BLaER1 treated with 17β-estradiol and CSF1 and Interleukin-3, amounts not matched to agents 10 nM and 100 nM (cell line): ENCODE measurements around the gene EPC2.

Experiments used
- H3K27ac ChIP-seq, 11 experiments: shearing (Covaris generic); formaldehyde crosslinking; 2 replicates each; pipeline ENCODE4 v1.8.1; 2022
- H3K27me3 ChIP-seq, 11 experiments: shearing (Covaris generic); formaldehyde crosslinking; 2 replicates each; pipeline ENCODE4 v1.8.1; 2022
- H3K36me3 ChIP-seq, 11 experiments: shearing (Covaris generic); formaldehyde crosslinking; 2 replicates each; pipeline ENCODE4 v1.8.1; 2022
- H3K4me1 ChIP-seq, 10 experiments: shearing (Covaris generic); formaldehyde crosslinking; 2 replicates each; pipeline ENCODE4 v1.8.1; 2022
- H3K4me2 ChIP-seq, 11 experiments: shearing (Covaris generic); formaldehyde crosslinking; 2 replicates each; pipeline ENCODE4 v1.8.1; 2022
- H3K4me3 ChIP-seq, 10 experiments: shearing (Covaris generic); formaldehyde crosslinking; 2 replicates each; pipeline ENCODE4 v1.8.1; 2022
- H3K9ac ChIP-seq, 11 experiments: shearing (Covaris generic); formaldehyde crosslinking; 2 replicates each; pipeline ENCODE4 v1.8.1; 2022
- H3K9me3 ChIP-seq, 11 experiments: shearing (Covaris generic); formaldehyde crosslinking; replicated peaks in 1 of 11; 2 replicates each; pipeline ENCODE4 v1.8.1; 2022
- H4K20me1 ChIP-seq, 11 experiments: shearing (Covaris generic); formaldehyde crosslinking; 2 replicates each; pipeline ENCODE4 v1.8.1; 2022
- Cebpa-rat ChIP-seq, 11 experiments: shearing (Covaris generic); IDR thresholded peaks; 2 replicates each; pipeline ENCODE4 v1.8.1; 2022

The EPC2 gene

GRCh38 chr2:148613231-148614013 is 31.1 kb upstream of the EPC2 start:
- H3K27ac ChIP-seq, result peak overlapping the region in 9 of 11 experiments; percentile 52 to 85 (median 74); a peak in 17 of 22 replicates
- no peaks in the 10 kb centered on the region for H3K9me3 ChIP-seq
- H3K9ac ChIP-seq, result 0 out of 22 replicates have a peak overlapping the region, but pooled peaks of 1 of the 11 experiments have one; percentile 67
- H3K36me3 ChIP-seq, result no peaks in the 10 kb centered on the region
- no peaks in the 10 kb centered on the region for H4K20me1 ChIP-seq
- no peak for TF ChIP-seq Cebpa-rat (IDR thresholded peaks at IDR 0.05)
- H3K4me1 ChIP-seq, result peaks cover 12 to 35% (median 22%) of the 10 kb centered on the region in 10 experiments; a peak in 17 of 20 replicates
- no peaks in the 10 kb centered on the region for H3K27me3 ChIP-seq
- peak overlapping the region in 7 of 11 experiments; percentile 37 to 83 (median 72); a peak in 11 of 22 replicates for H3K4me2 ChIP-seq
- H3K4me3 ChIP-seq, result no peak overlapping the region

GRCh38 chr2:148614014-148614321 is 30.6 kb upstream of the EPC2 start:
- peaks cover 12 to 40% (median 22%) of the 10 kb centered on the region in 10 experiments; a peak in 17 of 20 replicates for H3K4me1 ChIP-seq
- peak overlapping the region in 4 of 11 experiments; percentile 22 to 67 (median 56); a peak in 7 of 22 replicates for H3K9ac ChIP-seq

GRCh38 chr2:148614322-148615049 is 30.1 kb upstream of the EPC2 start:
- H3K27me3 ChIP-seq, result no peaks in the 10 kb centered on the region
- H3K4me3 ChIP-seq, result no peak overlapping the region
- H3K4me1 ChIP-seq, result peaks cover 12 to 45% (median 25%) of the 10 kb centered on the region in 10 experiments; a peak in 17 of 20 replicates
- no peak for TF ChIP-seq Cebpa-rat (IDR thresholded peaks at IDR 0.05)
- H4K20me1 ChIP-seq, result no peaks in the 10 kb centered on the region
- peak overlapping the region; percentile 7 to 83 (median 56); a peak in 20 of 22 replicates for H3K4me2 ChIP-seq
- peak overlapping the region; percentile 12 to 85 (median 66); a peak in 19 of 22 replicates for H3K27ac ChIP-seq
- H3K36me3 ChIP-seq, result no peaks in the 10 kb centered on the region
- peak overlapping the region in 8 of 11 experiments; percentile 5 to 67 (median 52); a peak in 14 of 22 replicates for H3K9ac ChIP-seq
- H3K9me3 ChIP-seq, result no peaks in the 10 kb centered on the region

More at GRCh38 chr2:148614014-148614321, 30.6 kb upstream of the EPC2 start:
- Histone ChIP-seq H3K4me2 (peak overlapping the region; percentile 7 to 83 (median 56); a peak in 17 of 22 replicates), H3K27me3 (no peaks in the 10 kb centered on the region), H3K4me3 (no peak overlapping the region), H3K9me3 (no peaks in the 10 kb centered on the region), H3K36me3 (no peaks in the 10 kb centered on the region), H3K27ac (peak overlapping the region in 10 of 11 experiments; percentile 52 to 85 (median 70); a peak in 19 of 22 replicates), H4K20me1 (no peaks in the 10 kb centered on the region)
- TF ChIP-seq Cebpa-rat (IDR thresholded peaks at IDR 0.05), result no peak

GRCh38 chr2:148615381-148615841 is 29.1 kb upstream of the EPC2 start:
- Histone ChIP-seq H3K9ac (no peak overlapping the region), H3K9me3 (no peaks in the 10 kb centered on the region), H3K4me1 (peaks cover 12 to 54% (median 27%) of the 10 kb centered on the region in 10 experiments; a peak in 17 of 20 replicates), H3K27me3 (no peaks in the 10 kb centered on the region), H3K27ac (peak overlapping the region in 7 of 11 experiments; percentile 52 to 85 (median 78); a peak in 8 of 22 replicates), H3K4me3 (no peak overlapping the region), H3K4me2 (peak overlapping the region in 8 of 11 experiments; percentile 4 to 83 (median 67); a peak in 14 of 22 replicates), H4K20me1 (no peaks in the 10 kb centered on the region), H3K36me3 (no peaks in the 10 kb centered on the region)
- no peak for TF ChIP-seq Cebpa-rat (IDR thresholded peaks at IDR 0.05)

GRCh38 chr2:148616662-148617061 is 27.9 kb upstream of the EPC2 start:
- Histone ChIP-seq H3K27me3 (no peaks in the 10 kb centered on the region), H3K9me3 (no peaks in the 10 kb centered on the region), H3K27ac (no peak overlapping the region), H3K4me2 (no peak overlapping the region), H3K4me1 (peaks cover 12 to 54% (median 27%) of the 10 kb centered on the region in 10 experiments; a peak in 17 of 20 replicates), H3K4me3 (no peak overlapping the region), H3K9ac (no peak overlapping the region), H4K20me1 (no peaks in the 10 kb centered on the region), H3K36me3 (no peaks in the 10 kb centered on the region)
- no peak for TF ChIP-seq Cebpa-rat (IDR thresholded peaks at IDR 0.05)

DNA sequence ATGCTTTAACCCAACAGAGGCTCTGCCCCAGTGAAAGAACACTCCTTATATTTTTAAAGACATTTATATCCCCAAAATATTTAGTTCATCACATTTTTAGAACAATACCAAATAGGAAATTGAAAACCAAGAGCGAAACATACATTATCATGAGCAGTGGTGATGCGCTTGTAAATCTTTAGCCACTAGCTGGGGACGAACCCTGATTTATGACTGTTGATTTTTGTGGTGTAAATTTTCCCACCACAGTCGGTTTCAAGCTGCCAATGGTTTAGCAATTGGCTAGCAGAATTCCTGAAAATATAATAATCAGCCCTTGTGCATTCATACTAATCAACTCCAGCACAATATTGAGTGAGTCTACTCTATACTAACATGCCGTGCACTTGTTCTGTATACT is 27.3 kb upstream of the EPC2 start:
- Histone ChIP-seq H3K9ac (no peak overlapping the region), H4K20me1 (no peaks in the 10 kb centered on the region), H3K4me2 (no peak overlapping the region), H3K27ac (no peak overlapping the region), H3K4me1 (peaks cover 12 to 54% (median 27%) of the 10 kb centered on the region in 10 experiments; a peak in 17 of 20 replicates), H3K36me3 (no peaks in the 10 kb centered on the region), H3K27me3 (no peaks in the 10 kb centered on the region), H3K9me3 (no peaks in the 10 kb centered on the region), H3K4me3 (no peak overlapping the region)
- no peak for TF ChIP-seq Cebpa-rat (IDR thresholded peaks at IDR 0.05)

DNA sequence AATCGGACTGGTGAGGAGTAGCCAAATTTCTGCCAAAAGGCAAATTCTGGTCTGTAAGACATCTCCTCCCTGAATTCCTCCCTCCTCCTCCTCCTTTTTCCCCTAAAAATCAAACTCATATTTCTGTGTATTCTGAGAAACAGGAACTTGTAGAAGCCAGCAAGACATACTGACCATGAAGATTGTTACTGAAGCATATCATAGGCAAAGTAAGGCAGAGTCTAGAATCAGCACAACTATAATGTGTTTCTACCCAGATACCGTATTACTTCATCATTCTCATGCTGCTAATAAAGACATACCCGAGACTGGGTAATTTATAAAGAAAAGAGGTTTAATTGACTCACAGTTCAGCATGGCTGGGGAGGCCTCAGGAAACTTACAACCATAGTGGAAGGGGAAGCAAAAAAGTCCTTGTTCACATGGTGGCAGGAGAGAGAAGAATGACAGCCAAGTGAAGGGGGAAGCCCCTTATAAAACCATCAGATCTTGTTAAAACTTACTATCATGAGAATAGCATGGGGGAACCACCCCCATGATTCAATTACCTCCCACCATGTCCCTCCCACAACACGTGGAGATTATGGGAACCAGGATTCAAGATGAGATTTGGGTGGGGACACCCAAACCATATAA is 24.9 kb upstream of the EPC2 start:
- Histone ChIP-seq H3K4me3 (no peak overlapping the region), H3K4me2 (peak overlapping the region in 3 of 11 experiments; percentile 9 to 50 (median 44); a peak in 5 of 22 replicates), H3K27me3 (no peaks in the 10 kb centered on the region), H3K4me1 (peaks cover 4 to 39% (median 16%) of the 10 kb centered on the region in 10 experiments; a peak in 17 of 20 replicates), H3K36me3 (no peaks in the 10 kb centered on the region), H3K27ac (no peak overlapping the region; a peak in 1 of 22 replicates), H3K9ac (no peak overlapping the region), H4K20me1 (no peaks in the 10 kb centered on the region), H3K9me3 (no peaks in the 10 kb centered on the region)
- no peak for TF ChIP-seq Cebpa-rat (IDR thresholded peaks at IDR 0.05)

DNA sequence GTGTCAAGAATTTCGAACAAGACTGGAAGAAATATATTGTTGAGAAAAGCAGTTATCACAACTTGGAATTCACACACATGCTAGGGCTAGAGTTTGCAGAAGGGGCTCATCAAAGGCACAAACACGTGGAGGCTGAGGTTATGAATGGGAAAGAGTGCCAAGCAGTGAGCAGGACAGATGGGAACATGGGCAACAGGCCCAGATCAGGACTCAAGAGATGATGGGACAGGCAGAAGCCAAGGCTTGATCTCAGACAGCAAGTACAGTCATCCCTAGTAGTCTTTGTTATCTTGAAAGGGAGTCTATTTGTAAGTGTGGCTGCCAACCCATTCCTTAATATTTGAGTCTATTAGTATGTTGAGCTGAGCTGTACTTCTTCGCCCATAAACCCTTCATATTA is 22.2 kb upstream of the EPC2 start:
- H3K27ac ChIP-seq, result no peak overlapping the region
- no peaks in the 10 kb centered on the region for H3K36me3 ChIP-seq
- TF ChIP-seq Cebpa-rat (IDR thresholded peaks at IDR 0.05), result no peak
- no peaks in the 10 kb centered on the region for H3K27me3 ChIP-seq
- no peaks in the 10 kb centered on the region for H4K20me1 ChIP-seq
- H3K4me3 ChIP-seq, result no peak overlapping the region
- H3K4me1 ChIP-seq, result peaks cover 0 to 19% (median 4%) of the 10 kb centered on the region in 10 experiments; a peak in 8 of 20 replicates
- no peak overlapping the region for H3K9ac ChIP-seq
- no peak overlapping the region for H3K4me2 ChIP-seq
- no peaks in the 10 kb centered on the region for H3K9me3 ChIP-seq
